DMS 273 (cell line): ENCODE results near the gene TEX101.

ENCODE experiments used
- DNase-seq: peaks from one replicate; lab custom pipeline; 2025; ENCODE audit not compliant: unreplicated experiment; lab: John Stamatoyannopoulos, UW

TEX101 gene

DNA sequence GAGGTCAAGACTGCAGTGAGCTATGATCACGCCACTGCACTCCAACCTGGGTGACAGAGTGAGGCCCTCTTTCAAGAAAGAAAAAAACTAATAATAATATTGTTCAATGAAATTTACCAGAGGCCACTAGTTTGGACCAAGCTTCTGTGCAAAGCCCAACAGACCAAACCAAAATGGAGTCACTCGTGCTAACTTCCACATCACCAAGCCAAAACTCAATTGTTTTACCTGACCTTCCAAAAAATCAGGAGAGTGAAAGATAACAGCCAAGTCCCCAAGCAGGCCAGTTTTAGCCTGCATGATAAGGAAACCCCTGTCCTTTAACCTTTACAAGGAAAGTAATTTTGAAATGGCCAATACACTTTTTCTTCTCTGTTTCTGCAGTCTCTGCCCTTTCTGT is 30.7 kb downstream of the TEX101 start:
- DNase-seq = no peak

DNA sequence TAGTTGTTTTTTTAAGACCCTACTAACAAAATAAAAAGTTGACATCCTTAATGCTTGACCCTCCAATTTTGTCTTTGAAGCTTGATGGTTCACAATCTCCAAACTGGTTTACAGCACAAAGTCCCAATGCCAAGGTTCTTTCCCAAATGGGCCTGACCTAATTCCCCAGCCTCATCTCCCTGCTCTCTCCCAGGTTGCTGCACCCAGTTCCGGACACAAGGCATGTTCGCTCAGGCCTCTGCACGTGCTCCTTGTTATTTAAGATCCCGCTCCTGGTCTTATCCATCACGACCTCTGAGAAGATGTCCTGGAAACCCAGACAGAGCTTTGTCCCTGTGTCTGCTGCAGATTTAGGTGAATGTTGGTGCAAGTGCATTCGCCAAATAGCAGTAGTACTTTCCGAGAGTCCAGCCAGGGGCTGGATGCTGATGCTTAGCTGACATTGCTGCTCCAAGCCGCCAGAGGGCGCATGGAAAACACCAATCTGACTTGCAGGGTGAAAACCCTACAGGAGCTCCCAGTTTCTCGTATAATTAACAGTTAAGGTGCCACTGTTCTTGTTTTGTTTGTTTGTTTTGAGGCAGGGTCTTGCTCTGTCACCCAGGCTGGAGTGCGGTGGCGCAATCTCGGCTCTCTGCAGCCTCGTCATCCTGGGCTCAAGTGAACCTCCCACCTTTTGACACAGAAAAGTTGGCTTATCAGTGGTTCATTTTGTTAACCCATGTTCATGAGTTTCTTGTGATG is 32.2 kb downstream of the TEX101 start:
- peak; percentile 85 for DNase-seq

DNA sequence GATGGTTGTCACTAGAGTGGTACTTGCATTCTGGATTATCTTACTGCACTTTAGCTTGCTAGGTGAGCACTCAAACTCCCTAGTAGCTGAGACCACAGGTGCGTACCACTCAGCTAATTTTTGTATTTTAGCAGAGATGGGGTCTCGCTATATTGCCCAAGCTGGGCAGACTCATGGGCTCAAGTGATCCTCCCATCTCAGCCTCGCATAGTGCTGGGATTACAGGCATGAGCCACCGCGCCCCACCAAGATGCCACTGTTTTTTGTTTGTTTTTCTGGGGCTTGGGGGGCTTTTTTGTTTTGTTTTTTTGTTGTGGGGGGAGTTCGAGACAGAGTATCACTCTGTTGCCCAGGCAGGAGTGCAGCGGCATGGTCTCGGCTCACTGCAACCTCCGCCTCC is 33.0 kb downstream of the TEX101 start:
- DNase-seq = no peak

DNA sequence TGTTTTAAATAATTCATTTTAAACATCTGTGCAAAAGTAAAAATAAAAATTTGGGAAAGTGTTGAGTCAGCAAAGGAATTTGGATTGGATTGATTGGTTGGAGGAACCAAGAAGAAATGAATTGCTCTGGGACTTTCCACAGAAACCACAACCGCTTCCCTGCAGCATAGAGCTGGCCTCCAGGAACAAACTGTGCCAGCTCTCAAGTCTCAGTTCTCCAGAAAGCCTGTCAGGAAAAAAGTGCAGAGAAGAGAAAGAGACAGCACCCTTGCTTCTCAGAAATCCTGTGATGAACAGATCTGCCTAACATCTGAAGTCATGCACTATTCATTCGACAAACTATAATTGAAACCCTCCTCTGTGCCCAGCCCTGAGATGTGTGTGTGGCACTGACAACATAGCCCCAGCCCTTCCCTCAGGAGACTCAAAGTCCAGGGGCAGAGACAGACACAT is 35.9 kb downstream of the TEX101 start:
- DNase-seq = no peak

DNA sequence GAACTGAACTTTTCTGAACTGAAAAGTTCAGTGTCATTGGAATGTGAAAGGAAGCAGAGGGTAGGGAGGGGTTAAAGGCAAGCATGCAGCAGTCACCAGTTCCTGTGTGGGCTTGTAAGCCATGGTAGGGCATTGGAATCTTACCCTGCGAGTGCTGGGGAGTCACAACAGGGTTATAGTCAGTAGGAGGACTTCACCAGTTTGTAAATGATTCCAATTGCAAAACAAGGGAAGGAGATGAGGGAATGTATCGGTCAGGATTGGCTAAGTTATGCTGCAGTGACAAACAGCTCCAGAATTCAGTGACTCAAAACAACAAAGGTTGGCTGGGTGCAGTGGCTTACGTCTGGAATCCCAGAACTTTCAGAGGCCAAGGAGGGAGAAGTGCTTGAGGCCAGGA is 37.9 kb downstream of the TEX101 start:
- DNase-seq = no peak

DNA sequence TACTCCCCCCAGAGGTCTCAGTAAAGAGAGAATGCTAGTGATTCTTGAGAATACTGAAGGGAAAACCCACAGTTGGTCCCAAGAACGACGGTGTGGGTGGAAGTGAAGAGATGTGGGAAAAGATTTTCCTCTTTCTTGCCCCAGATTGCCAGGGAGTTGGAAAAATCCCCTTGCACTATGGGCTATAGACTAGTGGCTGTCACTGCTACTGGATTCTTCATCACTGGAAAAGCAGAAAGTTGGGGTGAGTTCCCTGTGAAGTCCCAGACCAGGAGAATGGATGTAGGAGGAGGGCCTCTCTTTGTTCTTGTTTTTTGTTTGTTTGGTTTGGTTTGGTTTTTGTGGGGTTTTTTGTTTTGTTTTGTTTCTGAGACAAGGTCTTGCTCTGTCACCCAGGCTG is 39.3 kb downstream of the TEX101 start:
- no peak for DNase-seq

DNA sequence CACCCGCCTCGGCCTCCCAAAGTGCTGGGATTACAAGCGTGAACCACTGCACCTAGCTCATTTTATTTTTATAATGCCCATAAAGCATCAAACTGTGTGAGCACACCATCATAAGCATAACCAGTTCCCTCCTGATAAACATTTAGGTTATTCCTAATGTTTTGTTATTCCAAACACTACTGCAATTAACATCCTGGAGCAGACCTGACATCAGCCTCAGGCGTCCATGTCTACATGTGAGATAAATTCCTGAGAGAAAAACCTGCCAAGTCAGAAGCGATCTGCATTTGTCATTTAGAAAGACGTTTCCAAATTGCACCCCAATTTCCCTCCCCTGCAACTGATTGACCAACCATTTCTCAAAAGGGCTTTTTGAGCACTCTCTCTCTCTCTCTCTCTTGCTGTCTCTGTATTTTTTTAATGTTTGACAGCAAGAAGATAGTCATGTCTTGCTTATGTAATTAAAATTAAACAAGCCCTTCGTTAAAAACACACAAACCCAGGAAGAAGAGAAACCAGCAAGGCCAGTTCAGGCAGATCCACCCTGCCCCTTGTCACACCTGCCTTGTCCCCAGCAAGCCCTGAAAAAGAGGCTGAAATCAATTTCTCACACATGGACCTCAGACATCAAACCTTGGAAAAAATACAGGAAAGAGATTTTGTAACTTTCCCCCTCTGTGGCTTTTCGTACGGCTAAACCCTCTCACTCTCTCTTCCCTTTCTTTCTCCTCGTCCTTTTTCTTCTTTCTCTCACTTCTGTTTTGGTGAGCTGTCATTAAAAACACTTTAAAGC is 40.8 kb downstream of the TEX101 start:
- no peak for DNase-seq

DNA sequence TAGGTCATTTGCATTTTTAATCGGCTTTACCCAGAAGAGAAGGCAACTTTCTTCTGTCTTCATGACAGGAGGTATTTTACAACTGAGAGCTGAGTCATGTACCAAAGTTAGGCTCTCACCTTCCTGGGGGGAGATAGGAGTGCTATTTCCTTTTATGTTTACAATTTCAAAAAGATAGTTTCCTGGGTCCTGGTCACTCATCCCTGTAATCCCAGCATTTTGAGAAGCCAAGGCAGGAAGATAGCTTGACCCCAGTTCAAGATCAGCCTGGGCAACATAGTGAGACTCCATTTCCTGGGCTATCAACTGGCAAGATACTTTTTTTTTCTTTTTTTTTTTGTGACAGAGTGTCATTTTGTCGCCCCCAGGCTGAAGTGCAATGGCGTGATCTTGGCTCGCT is 43.1 kb downstream of the TEX101 start:
- DNase-seq = no peak

DNA sequence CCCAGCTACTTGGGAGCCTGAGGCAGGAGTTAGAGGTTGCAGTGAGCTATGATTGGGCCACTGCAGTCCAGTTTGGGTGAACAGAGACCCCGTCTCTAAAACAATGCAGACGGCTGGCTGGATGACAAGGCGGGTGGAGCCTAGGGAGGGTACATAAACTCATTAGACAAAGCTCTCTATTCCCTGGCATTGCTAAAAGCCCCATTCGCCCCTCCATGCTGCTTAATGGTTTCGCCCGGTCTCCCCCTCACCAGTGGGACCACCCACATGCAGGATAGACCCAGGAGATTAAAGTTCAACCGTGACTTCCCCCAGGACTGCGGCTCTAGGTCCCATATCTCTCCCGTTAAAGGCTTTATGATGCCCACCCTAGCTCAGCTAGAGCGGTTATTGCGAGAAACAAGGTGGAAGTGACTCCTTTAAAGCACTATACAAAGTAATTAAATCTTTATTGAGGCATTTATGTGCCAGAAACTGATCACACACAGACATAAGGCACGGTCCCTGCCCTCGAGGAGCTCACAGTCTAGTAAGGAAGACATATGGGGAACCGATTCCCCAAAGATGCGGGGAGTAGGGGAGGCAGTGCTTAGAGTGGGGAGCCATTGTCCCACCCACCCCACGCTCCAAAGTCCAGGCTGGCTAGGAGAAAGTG is 45.8 kb downstream of the TEX101 start:
- DNase-seq = no peak

DNA sequence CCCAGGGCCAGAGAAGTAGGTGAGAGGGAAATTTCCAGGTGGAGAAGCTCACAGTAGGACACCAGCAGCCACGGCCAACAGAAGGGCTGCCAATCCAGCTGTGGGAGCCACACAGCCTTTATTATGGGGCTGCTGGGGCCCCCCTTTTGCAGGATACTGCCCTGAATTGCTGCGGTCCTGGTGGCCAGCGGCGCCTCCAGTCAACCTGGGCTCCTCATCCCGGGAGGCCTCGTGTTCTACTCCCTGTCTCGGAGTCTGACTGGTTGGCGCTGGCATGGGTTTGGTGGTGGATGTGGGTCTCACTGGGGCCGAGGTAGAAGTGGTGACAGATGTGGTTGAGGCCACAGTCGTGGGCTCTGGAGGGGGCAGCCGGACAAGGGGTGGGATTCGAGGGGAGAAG is 46.6 kb downstream of the TEX101 start:
- no peak for DNase-seq

DNA sequence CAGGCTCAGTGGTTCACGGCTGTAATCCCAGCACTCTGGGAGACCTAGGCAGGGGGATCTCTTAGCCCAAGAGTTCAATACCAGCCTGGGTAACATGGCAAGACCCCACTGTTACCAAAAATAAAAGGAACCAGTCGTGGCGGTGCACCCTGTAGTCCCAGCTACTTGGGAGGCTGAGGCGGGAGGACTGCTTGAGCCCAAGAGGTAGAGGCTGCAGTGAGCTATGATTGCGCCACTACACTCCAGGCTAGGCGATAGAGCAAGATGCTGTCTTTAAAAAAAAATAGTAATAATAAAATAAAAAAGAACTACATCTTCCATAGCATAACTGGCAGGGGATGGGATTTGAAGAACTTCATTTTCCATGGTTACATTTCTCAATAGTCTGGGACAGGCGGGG is 47.7 kb downstream of the TEX101 start:
- DNase-seq = no peak

DNA sequence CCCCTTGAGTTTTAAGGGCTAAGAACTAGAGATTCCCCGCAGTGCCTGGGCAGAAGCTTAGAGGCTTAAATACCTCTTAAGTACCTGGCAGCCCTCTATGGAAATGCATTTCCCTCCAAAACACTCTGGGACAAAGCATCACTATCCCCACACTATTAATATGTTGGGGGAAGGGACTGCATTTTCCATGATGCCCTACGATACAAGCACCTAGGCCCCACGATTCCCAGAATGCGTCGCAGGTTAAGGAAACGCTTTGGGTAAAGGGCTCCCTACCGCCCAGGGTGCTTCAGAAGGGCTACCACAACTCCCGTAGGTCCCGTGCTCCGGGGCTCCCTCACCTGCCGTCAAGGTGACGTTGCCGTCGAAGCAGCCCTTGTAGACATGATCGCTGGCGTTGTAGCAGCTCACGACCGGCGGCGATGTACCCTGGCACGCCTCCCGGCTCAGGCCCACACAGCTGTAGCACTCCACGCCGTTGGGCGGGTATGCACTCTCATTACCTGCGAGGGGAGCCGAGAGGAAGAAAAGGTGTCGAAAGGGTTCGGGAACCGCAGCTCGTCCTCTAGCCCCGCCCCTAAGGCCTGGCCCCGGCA is 48.2 kb downstream of the TEX101 start:
- no peak for DNase-seq

DNA sequence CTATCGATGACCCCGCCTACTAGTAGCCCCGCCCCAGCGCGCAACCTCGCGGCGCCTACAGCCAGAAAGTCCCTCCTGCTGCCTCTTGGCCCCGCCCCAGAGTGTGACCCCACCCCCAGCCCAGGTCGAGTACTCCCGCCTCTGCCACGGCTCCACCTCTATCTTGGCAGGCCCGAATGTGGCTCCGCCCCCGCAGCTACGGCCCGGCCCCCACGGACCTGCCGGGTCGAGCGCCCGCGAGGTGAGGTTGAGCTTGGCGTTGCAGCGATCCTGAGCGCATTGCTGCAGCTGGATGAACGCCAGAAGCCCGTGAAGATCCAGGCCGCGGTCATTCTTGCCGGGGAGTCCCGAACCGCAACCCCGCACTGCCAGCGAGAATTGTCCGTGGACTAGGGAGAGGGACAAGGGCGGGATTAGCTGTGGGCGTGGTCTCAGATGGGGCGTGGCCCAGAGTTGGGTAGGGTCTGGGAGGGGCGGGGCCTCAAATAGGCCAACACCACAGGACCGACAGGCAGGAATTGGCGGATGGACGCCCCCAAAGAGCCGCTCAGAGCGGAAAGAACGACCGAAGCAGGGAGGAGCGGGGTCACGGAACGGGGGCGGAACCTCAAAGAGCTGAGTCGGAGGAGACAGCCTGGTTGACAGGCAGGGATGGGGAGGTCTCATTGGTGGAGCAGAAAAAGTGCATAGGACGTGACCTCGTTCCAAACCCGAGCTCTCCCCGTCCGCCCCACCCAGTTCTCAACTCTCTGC is 48.9 kb downstream of the TEX101 start:
- peak; percentile 95 for DNase-seq

DNA sequence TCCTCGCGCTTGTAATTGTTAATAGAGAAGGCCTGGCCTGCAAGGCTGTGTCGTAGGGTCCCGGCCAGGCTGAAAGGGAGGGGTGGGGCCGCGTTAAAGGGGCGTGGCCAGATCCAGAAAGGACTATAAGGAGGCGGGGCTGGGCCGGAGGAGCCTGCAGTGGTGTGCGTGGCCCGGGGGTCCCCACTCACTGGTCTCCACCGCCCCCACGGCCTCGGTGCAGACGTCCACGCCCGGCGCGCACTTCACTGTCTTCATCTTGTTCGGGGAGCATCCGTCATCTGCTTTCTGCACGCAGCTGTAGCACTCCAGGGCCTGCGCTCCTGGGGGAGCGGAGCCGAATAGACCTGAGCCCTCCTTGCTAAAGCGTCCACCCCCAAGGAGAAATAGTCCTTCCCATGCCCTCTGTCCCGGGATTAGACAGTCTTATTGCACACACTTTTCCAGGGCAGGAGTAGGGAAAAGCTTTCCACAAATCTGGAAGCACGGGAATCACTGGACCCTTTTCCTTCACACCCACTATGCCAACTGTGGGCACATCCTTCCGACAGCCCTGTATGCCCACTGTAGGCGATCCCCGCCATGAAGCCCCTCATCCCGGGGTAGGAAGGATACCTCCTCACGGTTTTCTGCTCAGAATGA is 49.6 kb downstream of the TEX101 start:
- no peak for DNase-seq

DNA sequence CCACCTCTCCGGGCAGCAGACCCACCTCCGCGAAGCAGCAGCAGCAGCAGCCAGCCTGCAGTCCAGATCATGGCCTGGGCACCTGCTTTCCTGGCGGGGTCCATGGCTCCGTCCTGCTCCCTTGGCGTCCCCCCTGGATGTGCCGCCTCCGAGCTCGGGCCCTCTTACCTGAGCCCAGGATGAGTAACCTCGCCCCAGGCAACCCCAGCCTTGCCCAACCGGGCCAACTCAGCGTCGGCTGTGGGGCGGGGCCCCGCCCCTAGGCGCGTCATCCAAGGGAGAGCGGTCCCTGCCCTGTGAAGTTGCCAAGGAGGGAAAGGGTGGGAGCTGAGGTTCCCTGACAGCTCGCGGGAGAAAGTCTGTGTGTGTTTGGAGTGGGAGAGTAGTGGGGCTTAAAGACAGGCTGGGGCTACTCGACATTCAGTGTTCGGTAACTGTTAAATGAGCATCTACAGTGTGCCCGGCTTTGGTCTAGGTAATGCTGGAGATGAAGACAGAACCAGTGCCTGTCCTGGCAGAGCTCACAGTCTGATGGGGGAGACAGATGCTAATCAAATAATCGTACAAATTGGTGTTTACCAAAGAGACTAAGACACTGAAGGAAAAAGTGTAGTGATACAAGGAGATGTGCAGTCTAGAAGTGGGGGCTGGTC is 50.9 kb downstream of the TEX101 start, which contains the start of gene LYPD3:
Gene LYPD3 (minus strand): TSS at position 141 of the 653 bp plus-strand sequence. CDS start 37 bp downstream, at position 104.
- no peak for DNase-seq

DNA sequence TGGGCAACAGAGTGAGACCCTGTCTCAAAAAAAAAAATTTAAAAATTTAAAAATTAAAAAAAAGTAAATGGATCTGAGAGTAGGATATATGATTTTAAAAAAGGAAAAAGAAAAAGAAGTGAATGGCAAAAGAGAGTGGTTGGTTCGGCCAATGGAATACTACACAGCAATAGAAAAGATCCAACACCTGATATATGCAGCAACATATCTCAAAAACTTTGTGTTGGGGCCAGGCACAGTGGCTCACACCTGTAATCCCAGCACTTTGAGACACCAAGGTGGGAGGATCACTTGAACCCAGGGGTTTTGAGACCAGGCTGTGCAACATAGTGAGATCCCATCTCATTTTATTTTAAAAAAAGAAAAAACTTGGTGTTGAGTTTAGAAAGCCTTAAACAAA is 52.1 kb downstream of the TEX101 start:
- no peak for DNase-seq

DNA sequence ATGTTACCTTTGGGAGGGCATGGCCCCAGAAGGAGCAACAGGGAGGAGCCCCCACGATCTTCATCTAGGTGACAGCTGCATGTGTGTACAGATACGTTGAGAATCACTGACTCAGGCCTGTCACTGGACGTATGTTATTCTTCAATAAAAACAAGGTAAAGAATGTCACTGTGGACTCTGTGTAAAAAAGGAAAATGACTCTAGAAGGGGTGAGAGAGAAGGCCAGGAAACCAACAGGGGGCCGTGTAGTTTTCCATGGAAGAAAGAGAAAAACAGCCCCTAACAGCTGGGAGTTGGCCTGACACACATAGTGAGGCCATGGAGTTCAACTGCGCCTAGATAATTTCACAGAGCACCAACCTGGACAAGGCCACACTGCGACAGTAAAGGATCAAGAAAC is 52.6 kb downstream of the TEX101 start:
- DNase-seq = no peak

DNA sequence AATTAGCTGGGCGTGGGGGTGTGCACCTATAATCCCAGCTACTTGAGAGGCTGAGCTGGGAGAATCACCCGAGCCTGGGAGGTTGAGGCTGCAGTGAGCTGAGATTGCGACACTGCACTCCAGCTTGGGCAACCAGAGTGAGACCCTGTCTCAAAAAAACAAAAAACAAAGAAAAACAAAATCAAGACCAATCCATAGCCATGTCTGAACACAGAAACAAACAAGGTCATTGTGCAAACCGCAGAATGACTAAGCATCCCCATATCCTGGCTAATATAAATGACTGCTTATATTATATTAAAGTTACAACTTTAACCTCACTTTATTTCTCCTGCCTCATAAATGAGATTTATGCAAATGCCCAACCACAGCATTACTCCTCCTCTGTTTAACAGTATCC is 53.0 kb downstream of the TEX101 start:
- DNase-seq = no peak
